ENCODE data around the gene AGXT2. TPM values are rescaled to one million over a fixed set of nuclear protein-coding genes. Genes with fewer than 3 reads are reported as not detected.

Gene AGXT2
- total and polyA plus RNA-seq, 9 of the 15 experiments (the other 6 are each of a cell fraction or from before 2014, with no cell fraction given) = not detected

GRCh38 chr5:35094948-35095347 lies 47.2 kb upstream of the AGXT2 start:
- H4K20me1 ChIP-seq (replicated peaks; ENCODE audit: control insufficient read depth, insufficient read depth, low read length) = no peaks in the 10 kb centered on the region
- FAIRE-seq (no peak), DNase-seq (ENCODE audit: extremely low read depth in 1 of 4, low spot score in 3 of 4) (no peak), ATAC-seq (no peak)
- ChIA-PET CTCF (ENCODE audit: low intra/inter-chr PET ratio) (no interaction called here), POLR2A (no interaction called here)
- no peak overlapping the region for H3K4me2 ChIP-seq (ENCODE audit: insufficient read depth, low read length)
- no peaks in the 10 kb centered on the region for H3K79me2 ChIP-seq (ENCODE audit: control insufficient read depth, insufficient read depth, low read length)
- intact Hi-C loops (cut with micrococcal nuclease) = no loop called here
- TF ChIP-seq ZBTB43 (CRISPR knock-in tag; IDR thresholded peaks at IDR 0.05) = no peak
- TF ChIP-seq TAF1 (IDR thresholded peaks at IDR 0.05; ENCODE audit: control insufficient read depth, extremely low read depth, insufficient read depth, low read length, severe bottlenecking) = no peak
- TF ChIP-seq KLF1 (tag; IDR thresholded peaks at IDR 0.05) = no peak
- TF ChIP-seq POLR2H (tag; IDR thresholded peaks at IDR 0.05; ENCODE audit: low read depth) = no peak
- no peak for TF ChIP-seq ARID1B (IDR thresholded peaks at IDR 0.05)
- no peak for TF ChIP-seq FOXA3 (CRISPR knock-in tag; conservative IDR thresholded peaks at IDR 0.05 in 1 of 2, IDR thresholded peaks at IDR 0.05 in 1 of 2)
- TF ChIP-seq ZBTB8A (IDR thresholded peaks at IDR 0.05; ENCODE audit: partially characterized antibody) = no peak
- TF ChIP-seq BRD9 (IDR thresholded peaks at IDR 0.05; ENCODE audit: low read depth, partially characterized antibody) = no peak
- no peak for TF ChIP-seq ZNF551 (CRISPR knock-in tag; IDR thresholded peaks at IDR 0.05)
- TF ChIP-seq NFE2 (IDR thresholded peaks at IDR 0.05; ENCODE audit: low read depth) = no peak
- no peak for TF ChIP-seq PHB (CRISPR knock-in tag; IDR thresholded peaks at IDR 0.05)
- TF ChIP-seq MAFG (tag; conservative IDR thresholded peaks at IDR 0.05) = no peak
- no peak for TF ChIP-seq NR2C2 (CRISPR knock-in tag; IDR thresholded peaks at IDR 0.05)
- TF ChIP-seq NR2C2 (tag; IDR thresholded peaks at IDR 0.05) = no peak
- H3K27ac ChIP-seq (ENCODE audit: extremely low read depth, low read depth, low read length) = no peak overlapping the region
- no peaks in the 10 kb centered on the region for H3K36me3 ChIP-seq (ENCODE audit: control insufficient read depth, insufficient read depth, low read length)
- in situ Hi-C loops (cut with MboI) = loop anchor here (5.0 kb wide), 1 partner anchor 827 kb away; no protein-coding TSS in a partner anchor
- H3K4me3 ChIP-seq = no peak overlapping the region
- H2AFZ ChIP-seq (ENCODE audit: low read depth, low read length) = no peak overlapping the region
- H3K4me1 ChIP-seq (replicated peaks in 1 of 2; ENCODE audit: control insufficient read depth in 2 of 2, insufficient read depth in 2 of 2, low read length in 2 of 2) = no peaks in the 10 kb centered on the region
- H3K9me1 ChIP-seq (ENCODE audit: control insufficient read depth, insufficient read depth, low read length) = no peaks in the 10 kb centered on the region
- no peak overlapping the region for H3K9ac ChIP-seq (ENCODE audit: insufficient read depth in 1 of 2, low read depth in 2 of 2, low read length in 2 of 2)
- 0% methylated on average over 3 of the region's 3 CpGs for WGBS (ENCODE audit: insufficient coverage, low coverage, missing lambda C conversion rate)
- no peaks in the 10 kb centered on the region for H3K9me3 ChIP-seq (replicated peaks; ENCODE audit: control insufficient read depth, insufficient read depth, low read depth, low read length)
- no peaks in the 10 kb centered on the region for H3K27me3 ChIP-seq (ENCODE audit: control insufficient read depth in 2 of 2, insufficient read depth in 2 of 2, low read length in 2 of 2)
- BruUV-seq (replicated peaks) = no TSS peak

Data from K562 (cell line).